GM12873 (cell line): Measurements from ENCODE around the gene GALNT15.

Source experiments
- CTCF ChIP-seq: IDR thresholded peaks from 2 replicates; pipeline ENCODE4 v1.5.1; 2012; ENCODE audit warnings: low read depth, mild to moderate bottlenecking, moderate library complexity, low read length, control low read depth; ENCODE audit not compliant: insufficient read depth; ENCODE audit errors: missing control alignments

GALNT15 gene

GRCh38 chr3:16189201-16189600 lies 14.7 kb downstream of the GALNT15 start:
- no peak for TF ChIP-seq CTCF

- TF ChIP-seq CTCF: no peak
These were observed 16.2 kb downstream of the GALNT15 start for GRCh38 chr3:16190704-16191103.

- no peak for TF ChIP-seq CTCF
These were observed 17.1 kb downstream of the GALNT15 start for GRCh38 chr3:16191591-16191990.

- TF ChIP-seq CTCF: no peak
These were observed 17.8 kb downstream of the GALNT15 start for GRCh38 chr3:16192176-16192811.

GRCh38 chr3:16198427-16198826 lies 23.9 kb downstream of the GALNT15 start:
- TF ChIP-seq CTCF: no peak

- TF ChIP-seq CTCF: no peak
These were observed 25.3 kb downstream of the GALNT15 start for GRCh38 chr3:16199769-16200168.

- no peak for TF ChIP-seq CTCF
These were observed 25.9 kb downstream of the GALNT15 start for GRCh38 chr3:16200411-16200810.
